Prostate gland (tissue), 2 donors: ENCODE results near the gene CBFA2T3. TPM values are rescaled to one million over a fixed set of nuclear protein-coding genes. Genes with fewer than 3 reads are reported as not detected.

Source experiments
- DNase-seq: peaks from one replicate; pipeline ENCODE4 v3.0.0-alpha.2; 2019; ENCODE audit warnings: low spot score
- H3K27ac ChIP-seq, 2 donors: fragments of 200-600 bp; sonication (generic); 2 replicates each; pipeline ENCODE4 v1.5.1; 2017 to 2019
- H3K27me3 ChIP-seq: fragments of 200-600 bp; sonication (generic); replicated peaks from 2 replicates; pipeline ENCODE4 v1.5.1; 2019; ENCODE audit not compliant: insufficient read depth
- H3K36me3 ChIP-seq, 2 donors: fragments of 200-600 bp; sonication (generic); 1 replicate in 1 of 2; 2 replicates in 1 of 2; pipeline versions ENCODE4 v1.5.1 to v1.8.1; 2017 to 2019
- H3K4me1 ChIP-seq: fragments of 200-600 bp; sonication (generic); replicated peaks from 2 replicates; pipeline ENCODE4 v1.5.1; 2019
- H3K4me3 ChIP-seq, 2 donors: fragments of 200-600 bp; sonication (generic); 2 replicates each; pipeline ENCODE4 v1.5.1; 2017 to 2019
- H3K9me3 ChIP-seq: fragments of 200-600 bp; sonication (generic); 2 replicates; pipeline ENCODE4 v1.5.1; 2017
- CTCF ChIP-seq, 4 experiments: fragments of 200-600 bp in 2 of 4; fragments of 450-650 bp in 2 of 4; sonication (generic) in 2 of 4; IDR thresholded peaks; 1 replicate in 3 of 4; 2 replicates in 1 of 4; pipeline ENCODE4 v1.5.1; 2016 to 2019; ENCODE audit warnings: antibody characterized with exemption in 4 of 4, mild to moderate bottlenecking in 2 of 4, moderate library complexity in 2 of 4
- POLR2A ChIP-seq: fragments of 450-650 bp; IDR thresholded peaks from one replicate; pipeline ENCODE4 v1.6.1; 2016; ENCODE audit warnings: antibody characterized with exemption, mild to moderate bottlenecking
- POLR2AphosphoS5 ChIP-seq: sonication (generic); formaldehyde crosslinking; IDR thresholded peaks from one replicate; pipeline ENCODE4 v1.6.1; 2017; ENCODE audit warnings: antibody characterized with exemption
- WGBS: methylation state at CpG from one replicate; pipeline ENCODE4 v1.1.5; 2018; 5-methylcytosine and 5-hydroxymethylcytosine counted together
- intact Hi-C: fragments of 100-400 bp; cut with DNase I; formaldehyde crosslinking; loops from one replicate; pipeline ENCODE4 v1.14.2; 2022
- total RNA-seq, 2 donors: library from RNA; depleted of rRNA; stranded (reverse); fragments of >200 nt; gene quantifications; one replicate each; pipeline ENCODE4 v1.1.0, GENCODE V29; 2016

CBFA2T3 gene
- total RNA-seq, 2 donors from 2014 or later, result 4.5 to 8.7 TPM

- Histone ChIP-seq H3K4me3 (no peak overlapping the region), H3K27ac (no peak overlapping the region), H3K4me1 (no peaks in the 10 kb centered on the region), H3K9me3 (no peaks in the 10 kb centered on the region), H3K27me3 (peaks cover 17% of the 10 kb centered on the region), H3K36me3 (no peaks in the 10 kb centered on the region)
- 23% methylated on average over 23 of the region's 39 CpGs for WGBS
- intact Hi-C loops, result no loop called here
- no peak for DNase-seq
- TF ChIP-seq CTCF (IDR thresholded peaks at IDR 0.05) (no peak), POLR2AphosphoS5 (no peak), POLR2A (no peak)
Measured at GRCh38 chr16:88999457-89000206, 22.6 kb upstream of the CBFA2T3 start.

- Histone ChIP-seq H3K4me1 (no peaks in the 10 kb centered on the region), H3K27me3 (peaks cover 13% of the 10 kb centered on the region), H3K36me3 (no peaks in the 10 kb centered on the region), H3K9me3 (no peaks in the 10 kb centered on the region), H3K27ac (no peak overlapping the region), H3K4me3 (no peak overlapping the region)
- intact Hi-C loops, result no loop called here
- TF ChIP-seq POLR2AphosphoS5 (no peak), CTCF (IDR thresholded peaks at IDR 0.05) (no peak), POLR2A (no peak)
- no peak for DNase-seq
- 86% methylated on average over 28 of the region's 28 CpGs for WGBS
Measured at GRCh38 chr16:88995746-88996535, 18.9 kb upstream of the CBFA2T3 start.

GRCh38 chr16:88995194-88995593 is 18.2 kb upstream of the CBFA2T3 start:
- no peak for DNase-seq
- Histone ChIP-seq H3K4me3 (no peak overlapping the region), H3K9me3 (no peaks in the 10 kb centered on the region), H3K27me3 (peaks cover 11% of the 10 kb centered on the region), H3K36me3 (no peaks in the 10 kb centered on the region), H3K4me1 (no peaks in the 10 kb centered on the region), H3K27ac (no peak overlapping the region)
- intact Hi-C loops, result no loop called here
- WGBS, result 61% methylated on average over 16 of the region's 16 CpGs
- TF ChIP-seq POLR2A, result no peak
- TF ChIP-seq POLR2AphosphoS5, result no peak
- TF ChIP-seq CTCF (IDR thresholded peaks at IDR 0.05), result no peak

- TF ChIP-seq POLR2AphosphoS5 (no peak), POLR2A (no peak), CTCF (IDR thresholded peaks at IDR 0.05) (no peak)
- WGBS, result 57% methylated on average over 12 of the region's 12 CpGs
- Histone ChIP-seq H3K27me3 (peaks cover 11% of the 10 kb centered on the region), H3K36me3 (no peaks in the 10 kb centered on the region), H3K9me3 (no peaks in the 10 kb centered on the region), H3K4me3 (no peak overlapping the region), H3K4me1 (no peaks in the 10 kb centered on the region), H3K27ac (no peak overlapping the region)
- no peak for DNase-seq
- intact Hi-C loops, result no loop called here
Measured at GRCh38 chr16:88994695-88995094, 17.7 kb upstream of the CBFA2T3 start.
